Vagina (tissue), 2 donors: ENCODE measurements around the gene SP7. TPM values are rescaled to one million over a fixed set of nuclear protein-coding genes. Genes with fewer than 3 reads are reported as not detected.

Experiments used
- DNase-seq, 2 donors: peaks; one replicate each; pipeline ENCODE4 v3.0.0-alpha.2; 2017; ENCODE audit errors: extremely low spot score in 2 of 2
- H3K27ac ChIP-seq: fragments of 200-600 bp; sonication (generic); one replicate; pipeline ENCODE4 v1.5.1; 2019
- H3K27me3 ChIP-seq: fragments of 200-600 bp; sonication (generic); one replicate; pipeline ENCODE4 v1.5.1; 2019
- H3K36me3 ChIP-seq, 2 donors: fragments of 200-600 bp; sonication (generic); one replicate each; pipeline ENCODE4 v1.5.1; 2017 to 2019
- H3K4me1 ChIP-seq: fragments of 200-600 bp; sonication (generic); one replicate; pipeline ENCODE4 v1.5.1; 2019
- H3K4me3 ChIP-seq, 2 donors: fragments of 200-600 bp; sonication (generic); 1 replicate in 1 of 2; 2 replicates in 1 of 2; pipeline ENCODE4 v1.5.1; 2016 to 2019
- H3K9me3 ChIP-seq: fragments of 200-600 bp; sonication (generic); one replicate; pipeline ENCODE4 v1.5.1; 2019
- POLR2A ChIP-seq, 2 donors: fragments of 450-650 bp; IDR thresholded peaks; one replicate each; pipeline ENCODE4 v1.6.1; 2017; ENCODE audit warnings: antibody characterized with exemption in 2 of 2, mild to moderate bottlenecking in 2 of 2, moderate library complexity in 2 of 2
- POLR2AphosphoS5 ChIP-seq, 2 donors: sonication (generic); formaldehyde crosslinking; IDR thresholded peaks; one replicate each; pipeline ENCODE4 v1.9.0; 2017; ENCODE audit warnings: antibody characterized with exemption in 2 of 2, mild to moderate bottlenecking in 2 of 2, low read depth in 1 of 2; ENCODE audit not compliant: insufficient read depth in 1 of 2
- intact Hi-C: fragments of 100-400 bp; cut with DNase I; formaldehyde crosslinking; loops from one replicate; pipeline ENCODE4 v1.15.1; 2023
- total RNA-seq: library from RNA; depleted of rRNA; stranded (reverse); fragments of >200 nt; gene quantifications from one replicate; pipeline ENCODE4 v1.2.3, GENCODE V29; 2016
- TF ChIP-seq, protein P1 (sequence below), 3 experiments: fragments of 450-650 bp in 2 of 3; fragments of 200-600 bp in 1 of 3; sonication (generic) in 1 of 3; IDR thresholded peaks; one replicate each; pipeline ENCODE4 v1.5.1; 2017 to 2019; ENCODE audit warnings: antibody characterized with exemption in 3 of 3, mild to moderate bottlenecking in 2 of 3, moderate library complexity in 2 of 3

The SP7 gene
- total RNA-seq, 1 donor from 2014 or later, result not detected

DNA sequence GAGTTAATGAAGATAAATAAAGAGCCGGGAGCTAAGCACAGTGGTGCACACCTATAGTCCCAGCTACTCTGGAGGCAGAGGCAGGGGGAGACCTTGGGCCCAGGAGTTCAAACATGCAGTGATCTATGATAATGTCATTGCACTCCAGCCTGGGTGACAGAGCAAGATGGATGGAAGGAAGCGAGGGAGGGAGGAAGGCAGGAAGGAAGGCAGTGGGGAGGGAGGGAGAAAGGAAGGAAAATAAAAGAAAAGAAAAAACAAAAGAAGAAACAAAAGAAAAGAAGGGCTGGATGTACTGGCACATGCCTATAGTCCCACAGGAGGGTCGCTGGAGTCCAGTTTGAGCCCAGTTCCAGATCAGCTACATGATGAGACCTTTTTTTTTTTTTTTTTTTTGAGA is 19.0 kb upstream of the SP7 start:
- intact Hi-C loops, result no loop called here
- Histone ChIP-seq H3K36me3 (no peaks in the 10 kb centered on the region), H3K4me1 (no peaks in the 10 kb centered on the region), H3K27ac (no peak overlapping the region), H3K27me3 (no peaks in the 10 kb centered on the region), H3K4me3 (no peak overlapping the region), H3K9me3 (no peaks in the 10 kb centered on the region)
- no peak for TF ChIP-seq POLR2AphosphoS5 (IDR thresholded peaks at IDR 0.05; ENCODE audit: insufficient read depth in 1 of 2, low read depth in 1 of 2)
- no peak for TF ChIP-seq POLR2A (IDR thresholded peaks at IDR 0.05)
- TF ChIP-seq, protein P1, sequence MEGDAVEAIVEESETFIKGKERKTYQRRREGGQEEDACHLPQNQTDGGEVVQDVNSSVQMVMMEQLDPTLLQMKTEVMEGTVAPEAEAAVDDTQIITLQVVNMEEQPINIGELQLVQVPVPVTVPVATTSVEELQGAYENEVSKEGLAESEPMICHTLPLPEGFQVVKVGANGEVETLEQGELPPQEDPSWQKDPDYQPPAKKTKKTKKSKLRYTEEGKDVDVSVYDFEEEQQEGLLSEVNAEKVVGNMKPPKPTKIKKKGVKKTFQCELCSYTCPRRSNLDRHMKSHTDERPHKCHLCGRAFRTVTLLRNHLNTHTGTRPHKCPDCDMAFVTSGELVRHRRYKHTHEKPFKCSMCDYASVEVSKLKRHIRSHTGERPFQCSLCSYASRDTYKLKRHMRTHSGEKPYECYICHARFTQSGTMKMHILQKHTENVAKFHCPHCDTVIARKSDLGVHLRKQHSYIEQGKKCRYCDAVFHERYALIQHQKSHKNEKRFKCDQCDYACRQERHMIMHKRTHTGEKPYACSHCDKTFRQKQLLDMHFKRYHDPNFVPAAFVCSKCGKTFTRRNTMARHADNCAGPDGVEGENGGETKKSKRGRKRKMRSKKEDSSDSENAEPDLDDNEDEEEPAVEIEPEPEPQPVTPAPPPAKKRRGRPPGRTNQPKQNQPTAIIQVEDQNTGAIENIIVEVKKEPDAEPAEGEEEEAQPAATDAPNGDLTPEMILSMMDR (IDR thresholded peaks at IDR 0.05), result no peak
- no peak for DNase-seq

DNA sequence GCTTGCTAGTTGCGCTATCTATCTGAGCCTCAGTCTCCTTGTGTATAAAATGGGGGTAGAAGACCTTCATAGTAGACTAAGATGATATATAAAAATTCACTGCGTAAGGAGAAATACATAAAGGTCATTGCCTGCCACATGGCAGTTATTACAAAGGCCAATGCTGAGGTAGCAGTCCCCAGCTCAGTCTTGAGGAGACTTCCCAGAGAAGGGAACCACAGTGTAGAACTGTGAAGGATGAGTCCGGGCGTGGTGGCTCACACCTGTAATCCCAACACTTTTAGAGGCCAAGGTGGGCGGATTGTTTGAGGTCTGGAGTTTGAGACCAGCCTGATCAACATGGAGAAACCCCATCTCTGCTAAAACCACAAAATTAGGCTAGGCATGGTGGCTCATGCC is 17.1 kb upstream of the SP7 start:
- H3K27ac ChIP-seq, result no peak overlapping the region
- H3K36me3 ChIP-seq, result no peaks in the 10 kb centered on the region
- TF ChIP-seq, protein P1 (IDR thresholded peaks at IDR 0.05), result no peak
- TF ChIP-seq POLR2AphosphoS5 (IDR thresholded peaks at IDR 0.05; ENCODE audit: insufficient read depth in 1 of 2, low read depth in 1 of 2), result no peak
- TF ChIP-seq POLR2A (IDR thresholded peaks at IDR 0.05), result no peak
- no peak overlapping the region for H3K4me3 ChIP-seq
- DNase-seq, result no peak
- H3K4me1 ChIP-seq, result no peaks in the 10 kb centered on the region
- H3K9me3 ChIP-seq, result no peaks in the 10 kb centered on the region
- intact Hi-C loops, result loop anchor here (2.0 kb wide), 1 partner anchor 68 kb away; no protein-coding TSS in a partner anchor
- H3K27me3 ChIP-seq, result no peaks in the 10 kb centered on the region

DNA sequence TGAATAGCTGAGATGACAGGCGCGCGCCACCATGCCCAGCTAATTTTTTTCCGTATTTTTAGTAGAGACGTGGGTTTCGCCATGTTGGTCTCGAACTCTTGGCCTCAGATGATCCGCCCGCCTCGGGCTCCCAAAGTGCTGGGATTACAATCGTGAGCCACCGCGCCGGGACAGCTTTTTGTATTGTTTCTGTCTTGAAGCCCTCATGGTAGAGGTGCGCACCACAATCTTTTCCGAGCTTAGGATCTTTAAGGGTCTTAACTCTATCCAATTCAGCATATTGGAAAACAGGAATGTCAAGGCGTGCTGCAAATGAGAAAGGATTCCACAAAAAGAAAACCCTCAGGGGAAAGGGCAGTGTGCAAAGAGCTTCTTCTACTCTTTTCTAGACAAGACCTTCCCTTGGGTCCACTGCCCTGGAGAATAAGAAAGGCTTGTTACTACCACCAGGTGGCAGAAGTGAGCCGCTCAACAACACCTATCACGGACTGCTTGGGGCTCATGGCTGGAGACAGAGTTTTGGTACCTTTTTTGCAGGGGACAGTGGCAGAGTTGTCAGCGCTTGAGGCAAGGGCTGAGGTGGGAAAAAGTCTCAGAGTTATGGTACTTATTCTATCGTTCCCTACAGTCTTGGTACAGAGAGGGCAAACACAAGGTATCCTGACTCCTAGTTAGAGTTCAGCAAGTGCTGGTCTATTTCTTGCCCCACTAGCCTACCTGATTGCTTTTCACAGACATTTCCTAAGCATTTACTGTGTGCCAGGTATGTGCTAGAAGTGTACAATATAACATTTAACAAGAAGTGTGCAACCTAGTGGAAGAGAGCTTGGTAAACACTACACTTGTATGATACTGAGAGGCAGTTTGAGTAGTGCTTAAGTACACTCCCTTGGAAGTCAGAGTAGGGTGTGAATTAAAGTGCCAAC is 16.4 kb upstream of the SP7 start:
- H3K27me3 ChIP-seq, result no peaks in the 10 kb centered on the region
- H3K9me3 ChIP-seq, result no peaks in the 10 kb centered on the region
- intact Hi-C loops, result loop anchor here (2.0 kb wide), 1 partner anchor 68 kb away; no protein-coding TSS in a partner anchor
- H3K4me3 ChIP-seq, result no peak overlapping the region
- DNase-seq, result no peak
- TF ChIP-seq POLR2A (IDR thresholded peaks at IDR 0.05), result no peak
- TF ChIP-seq, protein P1 (IDR thresholded peaks at IDR 0.05), result peak; percentile 80 to 97 (median 81)
- peak in 1 of 2 donors; percentile 46 for TF ChIP-seq POLR2AphosphoS5 (IDR thresholded peaks at IDR 0.05; ENCODE audit: insufficient read depth in 1 of 2, low read depth in 1 of 2)
- H3K36me3 ChIP-seq, result no peaks in the 10 kb centered on the region
- no peak overlapping the region for H3K27ac ChIP-seq
- H3K4me1 ChIP-seq, result no peaks in the 10 kb centered on the region

DNA sequence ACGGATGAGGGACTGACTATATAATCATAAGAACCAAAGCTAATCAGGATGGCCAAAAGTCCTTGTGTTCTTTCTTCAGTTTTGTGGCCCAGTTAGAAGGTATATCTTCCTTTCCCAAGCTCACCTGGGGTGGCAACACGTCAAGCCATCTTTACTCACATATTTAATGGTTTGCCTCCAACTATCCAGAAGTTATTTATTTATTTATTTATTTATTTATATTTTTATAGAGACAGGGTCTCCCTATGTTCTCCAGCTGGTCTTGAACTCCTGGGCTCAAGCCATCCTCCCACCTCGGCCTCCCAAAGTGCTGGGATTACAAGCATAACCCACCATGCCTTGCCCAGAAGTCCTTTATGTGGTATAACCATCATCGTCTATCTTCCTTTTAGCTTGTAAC is 11.8 kb upstream of the SP7 start:
- Histone ChIP-seq H3K27ac (no peak overlapping the region), H3K4me1 (peaks cover 15% of the 10 kb centered on the region), H3K9me3 (no peaks in the 10 kb centered on the region), H3K4me3 (no peak overlapping the region), H3K27me3 (no peaks in the 10 kb centered on the region), H3K36me3 (no peaks in the 10 kb centered on the region)
- DNase-seq, result no peak
- TF ChIP-seq, protein P1 (IDR thresholded peaks at IDR 0.05), result no peak
- TF ChIP-seq POLR2A (IDR thresholded peaks at IDR 0.05) (no peak), POLR2AphosphoS5 (IDR thresholded peaks at IDR 0.05; ENCODE audit: insufficient read depth in 1 of 2, low read depth in 1 of 2) (no peak)
- intact Hi-C loops, result no loop called here

DNA sequence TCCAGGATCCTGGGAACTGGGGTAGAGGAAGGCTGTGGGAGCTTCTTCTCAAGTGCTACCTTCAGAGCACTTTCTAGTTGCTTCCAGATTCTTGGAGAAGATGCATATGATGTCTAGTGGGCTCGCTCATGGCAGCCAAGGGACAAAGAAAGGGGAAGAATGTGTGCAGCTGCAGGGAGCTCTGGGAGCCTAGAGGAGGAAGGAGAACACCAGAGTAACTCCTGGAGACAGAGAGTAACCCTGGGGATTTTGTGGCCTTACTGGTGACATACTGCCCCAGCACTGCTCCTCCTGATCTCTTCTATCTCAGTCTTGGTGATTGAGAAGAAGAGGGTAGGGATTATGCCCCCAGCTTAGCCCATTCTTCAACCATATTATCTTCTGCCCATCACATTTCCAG is 10.3 kb upstream of the SP7 start:
- H3K4me1 ChIP-seq, result peaks cover 15% of the 10 kb centered on the region
- H3K27me3 ChIP-seq, result no peaks in the 10 kb centered on the region
- H3K27ac ChIP-seq, result no peak overlapping the region
- no peak for DNase-seq
- no peaks in the 10 kb centered on the region for H3K9me3 ChIP-seq
- no peaks in the 10 kb centered on the region for H3K36me3 ChIP-seq
- H3K4me3 ChIP-seq, result no peak overlapping the region
- TF ChIP-seq POLR2AphosphoS5 (IDR thresholded peaks at IDR 0.05; ENCODE audit: insufficient read depth in 1 of 2, low read depth in 1 of 2), result no peak
- TF ChIP-seq, protein P1 (IDR thresholded peaks at IDR 0.05), result no peak
- no peak for TF ChIP-seq POLR2A (IDR thresholded peaks at IDR 0.05)
- intact Hi-C loops, result no loop called here
